PFSK-1 (cell line): ENCODE results near the gene FKBP8.

Experiments used
- FOXP2 ChIP-seq: optimal IDR thresholded peaks from 2 replicates; pipeline ENCODE3; 2011; ENCODE audit warnings: borderline replicate concordance, control low read depth, inconsistent platforms; ENCODE audit not compliant: insufficient read depth; ENCODE audit errors: extremely low read length, extremely low read depth
- POLR2AphosphoS5 ChIP-seq: IDR thresholded peaks from 2 replicates; pipeline ENCODE4 v1.6.1; 2012; ENCODE audit warnings: low read depth, mild to moderate bottlenecking, control low read depth, low read length, moderate library complexity
- REST ChIP-seq, 2 experiments: IDR thresholded peaks; 2 replicates each; pipeline versions ENCODE4 v1.6.1 to v1.8.0; 2011 to 2012; ENCODE audit warnings: low read depth in 2 of 2, low read length in 2 of 2, control low read depth in 1 of 2, inconsistent platforms in 1 of 2, mild to moderate bottlenecking in 1 of 2, moderate library complexity in 1 of 2; ENCODE audit not compliant: insufficient read depth in 1 of 2
- SIN3A ChIP-seq: IDR thresholded peaks from 2 replicates; pipeline ENCODE4 v1.6.1; 2012; ENCODE audit warnings: mild to moderate bottlenecking, low read length, moderate library complexity, borderline replicate concordance; ENCODE audit not compliant: insufficient read depth
- TAF1 ChIP-seq: IDR thresholded peaks from 2 replicates; pipeline ENCODE4 v1.6.1; 2012; ENCODE audit warnings: low read length, control low read depth, borderline replicate concordance; ENCODE audit not compliant: insufficient read depth

FKBP8 gene

GRCh38 chr19:18504886-18505610, 38.3 kb downstream of the FKBP8 start:
- TF ChIP-seq REST (IDR thresholded peaks at IDR 0.05; ENCODE audit: insufficient read depth in 1 of 2, low read depth in 2 of 2, low read length in 2 of 2) (no peak), FOXP2 (no peak), POLR2AphosphoS5 (no peak), TAF1 (no peak), SIN3A (no peak)

- TF ChIP-seq FOXP2: no peak
- TF ChIP-seq SIN3A: no peak
- no peak for TF ChIP-seq POLR2AphosphoS5
- TF ChIP-seq REST (IDR thresholded peaks at IDR 0.05; ENCODE audit: insufficient read depth in 1 of 2, low read depth in 2 of 2, low read length in 2 of 2): no peak
- no peak for TF ChIP-seq TAF1
Measured at GRCh38 chr19:18503971-18504885, 39.1 kb downstream of the FKBP8 start.

GRCh38 chr19:18503337-18503970, 39.9 kb downstream of the FKBP8 start:
- no peak for TF ChIP-seq SIN3A
- no peak for TF ChIP-seq TAF1
- TF ChIP-seq REST (IDR thresholded peaks at IDR 0.05; ENCODE audit: insufficient read depth in 1 of 2, low read depth in 2 of 2, low read length in 2 of 2): no peak
- TF ChIP-seq POLR2AphosphoS5: no peak
- no peak for TF ChIP-seq FOXP2

DNA sequence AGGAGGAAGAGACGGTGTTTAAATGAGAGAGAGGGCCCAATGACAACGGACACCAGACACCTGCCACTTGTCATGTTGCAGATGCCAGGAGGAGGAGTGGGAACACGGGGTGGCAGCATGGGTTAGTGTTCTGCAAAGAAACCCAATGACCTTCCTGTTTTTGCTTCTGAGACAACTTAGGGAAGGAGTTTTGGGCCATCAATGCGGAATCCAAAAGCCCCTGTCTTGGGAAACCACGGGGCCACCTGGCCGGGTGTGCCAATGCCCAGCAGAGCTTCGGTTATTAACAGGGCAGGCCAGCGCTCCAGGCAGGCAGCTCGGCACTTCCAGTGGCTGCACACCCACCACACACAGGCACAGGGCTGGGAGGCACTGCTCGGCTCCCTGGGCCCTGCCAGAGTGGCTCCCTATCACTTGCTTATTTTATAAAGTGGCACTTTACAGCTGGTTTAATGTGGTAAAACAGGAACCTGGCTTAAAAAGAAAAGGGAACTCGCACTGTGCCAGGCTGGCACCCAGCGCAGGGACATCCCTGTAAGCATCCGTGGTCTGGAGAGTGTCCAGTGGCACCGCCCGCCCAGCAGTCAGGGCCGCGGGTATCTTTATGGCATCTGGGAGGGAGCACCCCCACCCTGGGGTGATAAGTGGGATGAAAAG, 40.6 kb downstream of the FKBP8 start:
- TF ChIP-seq FOXP2 (no peak), SIN3A (no peak), REST (IDR thresholded peaks at IDR 0.05; ENCODE audit: insufficient read depth in 1 of 2, low read depth in 2 of 2, low read length in 2 of 2) (no peak), POLR2AphosphoS5 (no peak), TAF1 (no peak)
